Kidney epithelial cell (primary cell): Measurements from ENCODE around the gene CAMK4. TPM values are rescaled to one million over a fixed set of nuclear protein-coding genes. Genes with fewer than 3 reads are reported as not detected.

ENCODE experiments used
- DNase-seq: peaks from one replicate; pipeline ENCODE4 v3.0.0-alpha.2; 2010; ENCODE audit warnings: low read depth
- H3K27me3 ChIP-seq: 2 replicates; pipeline ENCODE4 v1.6.0; 2011; ENCODE audit warnings: low read length; ENCODE audit not compliant: control insufficient read depth, insufficient read depth
- H3K36me3 ChIP-seq: 2 replicates; pipeline ENCODE4 v1.5.1; 2011; ENCODE audit warnings: low read length; ENCODE audit not compliant: control insufficient read depth, insufficient read depth
- H3K4me3 ChIP-seq: 2 replicates; pipeline ENCODE4 v1.5.1; 2011; ENCODE audit warnings: low read depth, mild to moderate bottlenecking, control low read depth, low read length
- CTCF ChIP-seq: IDR thresholded peaks from 2 replicates; pipeline ENCODE4 v1.5.1; 2011; ENCODE audit warnings: mild to moderate bottlenecking, moderate library complexity, low read length, control low read depth, inconsistent platforms; ENCODE audit not compliant: insufficient read depth, poor library complexity, severe bottlenecking
- total RNA-seq: library from RNA; depleted of rRNA; stranded (reverse); fragments of >200 nt; gene quantifications from 2 replicates; pipeline ENCODE4 v1.2.3, GENCODE V29; 2015

CAMK4 gene
- total RNA-seq, 1 donor from 2014 or later = 0.75 TPM

DNA sequence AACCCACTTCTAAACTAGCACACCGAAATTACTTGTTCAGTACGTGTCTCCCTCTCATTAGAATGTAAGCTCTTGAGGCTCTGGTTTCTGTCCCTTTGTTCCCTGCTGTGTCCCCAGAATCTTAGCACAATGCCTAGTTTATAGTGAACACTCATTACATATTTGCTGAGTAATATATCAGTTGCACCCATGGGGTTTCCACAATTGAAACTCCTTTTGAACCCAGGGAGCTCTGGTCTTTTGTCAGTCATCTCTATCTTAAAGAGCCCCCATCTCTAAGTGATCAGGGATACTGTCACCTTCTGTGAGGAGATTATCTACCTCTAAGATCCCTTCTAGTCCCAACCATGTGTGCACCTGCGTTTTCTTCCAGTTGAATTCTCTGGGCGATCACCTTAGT, 12.8 kb downstream of the CAMK4 start:
- no peaks in the 10 kb centered on the region for H3K36me3 ChIP-seq
- no peaks in the 10 kb centered on the region for H3K27me3 ChIP-seq
- H3K4me3 ChIP-seq = no peak overlapping the region
- TF ChIP-seq CTCF = no peak
- DNase-seq = no peak

GRCh38 chr5:111237470-111237869, 13.3 kb downstream of the CAMK4 start:
- Histone ChIP-seq H3K36me3 (no peaks in the 10 kb centered on the region), H3K27me3 (no peaks in the 10 kb centered on the region), H3K4me3 (no peak overlapping the region)
- DNase-seq = no peak
- TF ChIP-seq CTCF = no peak

GRCh38 chr5:111238431-111239225, 14.4 kb downstream of the CAMK4 start:
- Histone ChIP-seq H3K27me3 (no peaks in the 10 kb centered on the region), H3K4me3 (no peak overlapping the region), H3K36me3 (no peaks in the 10 kb centered on the region)
- DNase-seq = no peak
- no peak for TF ChIP-seq CTCF

- Histone ChIP-seq H3K36me3 (no peaks in the 10 kb centered on the region), H3K27me3 (no peaks in the 10 kb centered on the region), H3K4me3 (no peak overlapping the region)
- no peak for DNase-seq
- no peak for TF ChIP-seq CTCF
These were observed 17.5 kb downstream of the CAMK4 start for GRCh38 chr5:111241696-111242095.

GRCh38 chr5:111242606-111243005, 18.4 kb downstream of the CAMK4 start:
- no peak overlapping the region for H3K4me3 ChIP-seq
- H3K36me3 ChIP-seq = no peaks in the 10 kb centered on the region
- H3K27me3 ChIP-seq = no peaks in the 10 kb centered on the region
- no peak for DNase-seq
- TF ChIP-seq CTCF = no peak

DNA sequence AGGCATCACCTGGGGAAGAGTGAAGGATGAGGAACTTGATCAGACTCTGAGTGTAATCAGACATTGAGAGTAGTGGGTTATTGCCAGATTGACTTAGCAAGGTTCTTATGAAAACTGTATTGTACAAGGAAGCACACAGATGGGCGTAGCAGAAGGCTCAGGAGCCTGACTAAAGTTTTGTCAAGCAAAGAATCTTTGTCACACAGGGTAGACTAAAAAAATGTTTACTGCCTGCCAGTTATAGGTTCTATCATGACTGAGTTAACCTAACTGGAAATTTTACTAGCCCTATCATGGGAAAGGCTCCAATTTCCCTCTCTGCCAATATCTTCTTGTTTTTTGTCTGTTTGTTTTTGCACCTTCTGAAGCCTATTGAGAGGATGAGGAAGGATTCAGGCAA, 19.1 kb downstream of the CAMK4 start:
- DNase-seq = no peak
- Histone ChIP-seq H3K4me3 (no peak overlapping the region), H3K27me3 (no peaks in the 10 kb centered on the region), H3K36me3 (no peaks in the 10 kb centered on the region)
- no peak for TF ChIP-seq CTCF
